GM19395 (cell line): ENCODE measurements around the gene OR10H3.
"Not testable (repeated sequence)": the region's sequence is repeated elsewhere in the genome, so short reads cannot be mapped to it uniquely, and the experiment has no call there.

Experiments used
- ATAC-seq: cut with Tn5 transposase; IDR thresholded peaks from one replicate; pipeline ENCODE4 v1.9.1; 2021; ENCODE audit warnings: mild to moderate bottlenecking, moderate library complexity; ENCODE audit not compliant: unreplicated experiment

The OR10H3 gene

GRCh38 chr19:15737722-15738121 lies at the start of gene OR10H3:
Gene OR10H3 (plus strand): TSS chr19:15737985. CDS start chr19:15741393, 3,408 bp downstream.
- ATAC-seq, result no peak

DNA sequence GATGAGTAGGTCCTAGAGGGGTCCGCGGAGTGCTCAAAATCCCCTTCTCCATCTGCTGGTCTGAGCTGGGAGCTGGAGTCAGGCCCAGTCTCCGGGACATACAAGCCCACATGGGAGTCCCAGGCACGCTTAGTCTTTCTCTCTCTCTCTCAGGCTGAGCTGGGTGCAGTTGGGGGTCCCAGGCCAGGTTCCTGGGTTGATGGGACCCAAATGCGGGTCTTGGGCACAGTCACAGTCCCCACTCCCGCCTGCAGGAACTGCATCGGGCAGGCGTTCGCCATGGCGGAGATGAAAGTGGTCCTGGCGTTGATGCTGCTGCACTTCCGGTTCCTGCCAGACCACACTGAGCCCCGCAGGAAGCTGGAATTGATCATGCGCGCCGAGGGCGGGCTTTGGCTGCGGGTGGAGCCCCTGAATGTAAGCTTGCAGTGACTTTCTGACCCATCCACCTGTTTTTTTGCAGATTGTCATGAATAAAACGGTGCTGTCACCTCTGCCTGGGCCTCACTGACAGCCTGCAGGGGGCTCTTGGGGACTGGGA lies 41.1 kb upstream of the OR10H3 start:
- ATAC-seq, result no peak

DNA sequence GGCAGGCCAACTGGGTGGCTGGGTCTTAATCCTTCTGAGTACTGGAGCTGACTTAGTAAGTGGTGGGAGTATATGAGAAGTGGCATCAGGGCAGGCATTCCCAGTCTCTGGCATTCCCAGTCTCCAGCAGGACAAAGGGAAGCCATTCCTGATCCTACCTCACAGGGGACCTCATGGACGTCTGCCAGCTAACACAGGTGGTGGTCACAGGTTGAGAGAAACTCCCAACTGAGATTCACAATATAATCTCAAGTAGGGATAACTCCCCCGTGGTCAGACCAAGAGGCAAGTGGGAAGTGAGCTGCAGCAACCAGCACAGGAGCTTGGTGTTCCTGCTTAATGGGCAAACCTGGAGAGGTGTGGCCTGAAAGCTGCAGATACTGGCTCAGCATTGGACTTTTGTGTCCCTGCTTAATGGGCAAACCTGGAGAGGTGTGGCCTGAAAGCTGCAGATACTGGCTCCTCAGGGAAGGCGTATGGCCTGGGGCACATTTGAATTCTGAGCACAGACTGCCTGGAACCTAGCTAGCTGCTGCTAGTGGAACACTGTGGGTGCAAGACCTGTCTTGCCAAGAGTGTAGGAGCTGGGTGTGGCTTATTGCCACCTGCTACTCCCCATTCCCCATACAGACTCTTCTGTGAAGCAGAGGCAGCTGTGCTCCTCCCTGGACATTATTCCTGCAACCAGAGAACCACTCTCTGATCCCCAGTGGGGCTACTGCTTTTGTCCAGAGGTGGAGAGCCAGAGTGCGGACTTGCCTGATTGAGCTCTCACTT lies 35.8 kb upstream of the OR10H3 start:
- ATAC-seq, result no peak

DNA sequence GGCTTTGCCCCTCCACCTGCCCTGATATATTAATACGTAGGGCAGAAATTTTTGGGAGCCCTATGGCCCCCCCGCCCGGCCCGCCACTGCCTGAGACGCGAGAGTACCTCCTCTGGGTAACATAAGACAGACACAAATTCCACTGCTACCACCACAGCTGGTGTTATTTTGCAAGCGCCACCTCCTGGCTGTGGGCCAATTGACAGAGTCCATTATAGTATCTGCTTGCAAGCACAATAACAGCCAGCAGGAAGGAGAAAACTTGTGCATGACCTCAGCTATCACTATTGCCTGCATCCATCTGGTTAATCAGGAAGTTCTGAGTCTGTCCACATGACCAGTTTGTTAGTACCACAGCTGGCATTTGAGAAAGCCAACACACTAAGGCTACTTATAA lies 35.3 kb upstream of the OR10H3 start:
- no peak for ATAC-seq

GRCh38 chr19:15714638-15715037 lies 23.1 kb upstream of the OR10H3 start:
- no peak for ATAC-seq

- no peak for ATAC-seq
These were observed 22.1 kb upstream of the OR10H3 start for GRCh38 chr19:15715642-15716041.

GRCh38 chr19:15717809-15718208 lies 20.0 kb upstream of the OR10H3 start:
- no peak for ATAC-seq

DNA sequence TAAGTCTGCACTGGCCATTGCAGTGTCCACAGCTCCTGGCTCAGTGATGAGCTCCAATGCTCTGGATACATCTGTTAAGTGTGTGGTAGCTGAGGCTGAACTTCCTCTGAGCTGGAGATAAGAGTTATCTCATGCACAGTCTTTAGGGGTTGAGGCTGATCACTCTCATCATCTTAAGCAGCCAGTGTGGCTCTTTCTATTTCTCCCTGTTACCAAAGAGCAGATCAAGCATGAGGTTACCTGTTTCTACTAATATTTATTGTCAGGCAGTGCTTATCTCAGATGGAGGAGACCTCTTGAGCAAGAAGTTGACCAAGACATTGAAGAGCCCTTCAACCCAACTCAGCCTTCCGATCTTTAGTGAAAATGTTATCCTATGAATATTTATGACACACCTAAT lies 16.5 kb upstream of the OR10H3 start:
- ATAC-seq, result no peak

DNA sequence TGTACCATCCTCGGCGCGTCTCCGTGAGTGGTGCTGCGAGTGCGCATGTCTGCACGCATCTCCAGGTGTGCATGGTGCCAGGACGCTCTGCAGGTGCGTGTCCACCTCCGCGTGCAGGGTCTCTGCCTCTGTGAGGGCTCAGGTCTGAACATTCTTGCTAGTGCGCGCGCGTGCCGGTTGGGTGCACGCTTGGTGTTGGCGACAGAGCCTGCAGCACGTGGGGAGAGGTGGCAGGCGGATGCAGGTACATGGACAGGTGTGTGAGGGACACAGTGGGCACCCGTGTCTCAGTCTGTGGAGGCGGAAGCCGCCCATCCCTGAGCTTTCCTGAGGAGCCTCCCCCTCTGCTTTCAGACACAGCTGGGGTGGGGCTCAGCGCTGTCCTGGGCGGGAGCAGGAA lies 14.8 kb upstream of the OR10H3 start:
- no peak for ATAC-seq

DNA sequence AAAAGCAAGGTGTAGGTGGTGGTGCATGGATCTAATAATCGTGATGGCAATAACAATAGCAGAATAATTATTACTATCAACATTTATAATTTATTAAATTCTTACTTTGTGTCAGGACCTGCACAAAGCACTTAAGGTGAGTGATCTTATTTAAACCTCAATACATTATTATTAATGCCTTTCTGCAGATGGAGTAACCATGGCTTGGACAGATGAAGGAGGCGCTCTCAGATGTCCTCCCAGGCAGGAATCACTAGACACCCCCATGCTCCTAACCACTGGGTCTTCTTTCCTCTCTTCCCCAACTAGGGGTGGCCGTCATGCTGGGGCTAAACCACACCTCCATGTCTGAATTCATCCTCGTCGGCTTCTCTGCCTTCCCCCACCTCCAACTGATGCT lies 10.1 kb upstream of the OR10H3 start, which contains the start of gene OR10H2:
OR10H2 (plus strand) TSS at position 301 of the 400 bp plus-strand sequence; CDS start at position 321, 20 bp downstream.
- ATAC-seq, result no peak

- no peak for ATAC-seq
These were observed 7.2 kb upstream of the OR10H3 start for GRCh38 chr19:15730538-15730937.

DNA sequence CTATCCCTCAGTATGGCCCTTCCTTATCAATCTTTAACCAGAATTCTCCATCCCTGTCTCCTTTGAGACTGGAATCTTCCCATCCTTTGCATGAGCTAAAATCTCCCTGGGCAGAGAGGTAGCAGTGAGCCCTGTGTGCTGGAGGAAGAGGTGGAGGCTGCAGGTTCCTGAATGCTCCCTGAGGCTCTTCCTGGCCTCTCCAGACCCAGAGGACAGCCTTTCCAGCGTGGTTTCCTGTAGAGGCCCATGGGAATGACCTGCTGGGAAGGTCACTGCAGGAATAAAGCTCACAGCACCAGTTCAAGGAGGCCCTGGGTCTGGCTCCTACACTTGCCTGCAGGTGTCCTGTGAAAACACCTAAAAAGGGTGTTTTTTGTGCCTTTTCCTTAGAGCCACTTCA lies 5.4 kb upstream of the OR10H3 start:
- no peak for ATAC-seq

DNA sequence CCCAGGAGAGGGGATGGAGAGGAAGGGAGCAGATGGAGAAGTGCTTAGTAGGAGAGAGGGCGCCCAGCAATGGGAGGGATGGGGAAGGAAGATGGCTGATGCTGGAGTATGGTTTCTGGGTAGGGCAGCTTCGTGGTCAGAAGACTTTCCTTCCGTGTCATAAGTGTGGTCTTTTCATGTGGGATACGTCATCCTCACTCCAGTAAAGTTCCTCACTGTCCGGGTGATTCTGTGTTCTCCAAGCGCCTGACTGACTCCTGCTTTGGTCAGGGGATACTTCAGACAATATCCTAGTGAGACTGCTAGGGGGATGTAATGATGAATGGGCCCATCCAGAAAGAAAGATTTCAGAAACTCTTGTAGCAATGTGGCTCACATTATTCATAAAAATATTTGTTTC lies 3.9 kb upstream of the OR10H3 start:
- no peak for ATAC-seq

DNA sequence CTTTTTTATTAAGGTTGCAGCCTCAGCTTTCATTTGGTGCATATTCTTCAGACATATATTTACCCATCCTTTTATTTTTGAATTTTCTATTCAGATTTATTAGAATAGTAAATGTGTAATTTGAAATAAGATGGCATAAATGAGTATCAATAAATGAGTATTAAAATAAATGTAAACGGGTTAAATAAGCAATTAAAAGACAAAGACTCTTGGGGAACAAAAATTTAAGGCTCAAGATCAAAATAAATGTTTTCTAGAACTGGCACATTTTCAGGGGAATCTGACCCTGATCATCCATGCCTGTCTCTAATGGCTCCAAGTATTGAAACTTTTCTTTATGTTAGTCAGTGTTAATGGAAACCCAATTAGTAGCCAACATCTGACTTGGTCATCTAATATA lies 3.0 kb downstream of the OR10H3 start:
- ATAC-seq, result no peak

- no peak for ATAC-seq
These were observed 10.5 kb downstream of the OR10H3 start for GRCh38 chr19:15748239-15748638.

DNA sequence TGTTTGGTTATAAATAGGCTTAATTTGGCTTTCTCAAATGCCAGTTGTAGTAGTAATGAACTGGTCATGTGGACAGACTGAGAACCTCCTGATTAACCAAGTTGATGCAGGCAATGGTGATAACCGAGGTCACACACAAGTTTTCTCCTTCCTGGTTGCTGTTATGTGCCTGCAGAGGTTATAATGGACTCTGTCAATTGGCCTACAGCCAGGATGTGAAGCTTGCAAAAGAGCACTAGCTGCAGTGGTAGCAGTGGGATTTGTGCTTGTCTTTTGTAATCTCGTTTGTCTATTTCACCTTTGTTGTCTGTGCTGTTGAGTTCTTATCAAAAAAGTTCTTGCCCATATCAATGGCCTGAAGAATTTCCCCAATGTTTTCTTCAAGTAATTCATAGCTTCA lies 20.6 kb downstream of the OR10H3 start:
- ATAC-seq, result no peak

GRCh38 chr19:15759962-15760565 lies 22.3 kb downstream of the OR10H3 start:
- no peak for ATAC-seq

DNA sequence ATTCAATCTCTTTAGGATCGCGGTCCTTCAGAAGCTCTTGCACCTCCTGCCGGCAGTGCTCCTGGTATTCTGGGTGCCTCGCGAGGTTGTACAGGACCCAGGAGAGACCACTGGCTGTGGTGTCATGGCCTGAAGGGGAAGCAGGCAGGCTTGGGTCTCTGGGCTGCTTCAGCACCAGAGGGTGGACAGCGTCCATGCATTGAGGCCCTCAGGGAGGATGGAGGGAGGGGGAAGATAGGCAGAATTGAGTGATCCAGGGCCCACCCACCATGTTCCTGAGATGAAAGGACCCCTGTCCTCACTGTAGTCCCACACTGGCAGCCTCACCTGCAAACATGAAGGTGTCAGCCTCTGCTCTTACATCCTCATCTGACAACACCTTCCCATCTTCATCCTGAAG lies 31.8 kb downstream of the OR10H3 start:
- no peak for ATAC-seq

GRCh38 chr19:15774159-15774558 lies 36.4 kb downstream of the OR10H3 start:
- not testable (repeated sequence) for ATAC-seq

GRCh38 chr19:15775249-15775648 lies 37.5 kb downstream of the OR10H3 start:
- ATAC-seq, result no peak

DNA sequence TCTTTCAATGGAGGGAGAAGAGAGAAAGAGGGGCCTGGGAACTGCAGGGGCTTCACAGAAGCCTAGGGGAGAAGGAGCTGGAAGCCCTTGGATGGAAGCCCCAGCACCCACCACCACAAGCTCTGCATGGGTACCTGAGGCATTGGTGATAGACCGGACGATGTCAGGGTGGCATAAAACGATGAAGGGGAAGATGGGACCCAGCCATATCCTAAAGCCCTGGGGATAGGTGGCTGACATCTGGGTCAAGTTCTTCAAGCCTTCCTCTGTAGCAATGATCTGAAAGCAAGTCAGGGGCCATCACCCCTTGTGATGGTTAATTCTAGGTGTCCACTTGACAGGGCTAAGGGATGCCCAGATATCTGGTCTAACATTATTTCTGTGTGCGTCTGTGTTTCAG lies 38.5 kb downstream of the OR10H3 start:
- no peak for ATAC-seq
